ENCODE results near the gene SPACA4.

SPACA4 gene

GRCh38 chr19:48595171-48595570 is 11.4 kb upstream of the SPACA4 start:
- no peak overlapping the region for H3K27ac ChIP-seq
- H3K9me3 ChIP-seq (replicated peaks in 1 of 11) = no peaks in the 10 kb centered on the region
- peaks cover 0 to 6% (median 0%) of the 10 kb centered on the region in 11 experiments; a peak in 1 of 22 replicates for H3K27me3 ChIP-seq
- H3K4me2 ChIP-seq = no peak overlapping the region
- no peak overlapping the region for H3K4me3 ChIP-seq
- no peak overlapping the region for H3K9ac ChIP-seq
- H3K4me1 ChIP-seq = peaks cover 10 to 55% (median 38%) of the 10 kb centered on the region in 10 experiments
- H4K20me1 ChIP-seq = no peaks in the 10 kb centered on the region
- no peak for TF ChIP-seq Cebpa-rat (IDR thresholded peaks at IDR 0.05)
- no peaks in the 10 kb centered on the region for H3K36me3 ChIP-seq

- H3K9me3 ChIP-seq (replicated peaks in 1 of 11) = no peaks in the 10 kb centered on the region
Observed at GRCh38 chr19:48595833-48596232, 10.7 kb upstream of the SPACA4 start.

GRCh38 chr19:48596237-48596636 is 10.3 kb upstream of the SPACA4 start:
- Histone ChIP-seq H3K9ac (peak overlapping the region in 5 of 11 experiments; percentile 55 to 66 (median 57); a peak in 5 of 22 replicates), H3K27ac (peak overlapping the region in 8 of 11 experiments; percentile 69 to 81 (median 76); a peak in 13 of 22 replicates), H3K4me3 (no peak overlapping the region), H3K9me3 (replicated peaks in 1 of 11) (no peaks in the 10 kb centered on the region), H3K36me3 (no peaks in the 10 kb centered on the region), H3K4me2 (peak overlapping the region in 10 of 11 experiments; percentile 32 to 77 (median 60); a peak in 14 of 22 replicates), H4K20me1 (no peaks in the 10 kb centered on the region), H3K4me1 (peaks cover 10 to 51% (median 32%) of the 10 kb centered on the region in 10 experiments), H3K27me3 (peaks cover 0 to 6% (median 0%) of the 10 kb centered on the region in 11 experiments; a peak in 1 of 22 replicates)
- TF ChIP-seq Cebpa-rat (IDR thresholded peaks at IDR 0.05) = no peak

More at GRCh38 chr19:48595833-48596232, 10.7 kb upstream of the SPACA4 start:
- no peak overlapping the region for H3K4me3 ChIP-seq
- peak overlapping the region in 2 of 11 experiments; percentile 75 to 76; a peak in 2 of 22 replicates for H3K27ac ChIP-seq
- peaks cover 10 to 55% (median 35%) of the 10 kb centered on the region in 10 experiments for H3K4me1 ChIP-seq
- no peaks in the 10 kb centered on the region for H4K20me1 ChIP-seq
- no peak for TF ChIP-seq Cebpa-rat (IDR thresholded peaks at IDR 0.05)
- H3K9ac ChIP-seq = no peak overlapping the region; a peak in 1 of 22 replicates
- no peaks in the 10 kb centered on the region for H3K36me3 ChIP-seq
- H3K27me3 ChIP-seq = peaks cover 0 to 6% (median 0%) of the 10 kb centered on the region in 11 experiments; a peak in 1 of 22 replicates
- peak overlapping the region in 5 of 11 experiments; percentile 55 to 61 (median 59); a peak in 7 of 22 replicates for H3K4me2 ChIP-seq

- peak overlapping the region in 10 of 11 experiments; percentile 59 to 81 (median 76); a peak in 20 of 22 replicates for H3K27ac ChIP-seq
- H3K4me1 ChIP-seq = peaks cover 13 to 45% (median 31%) of the 10 kb centered on the region in 10 experiments
- no peaks in the 10 kb centered on the region for H3K9me3 ChIP-seq (replicated peaks in 1 of 11)
- H4K20me1 ChIP-seq = no peaks in the 10 kb centered on the region
- peak overlapping the region in 1 of 10 experiments; percentile 28; a peak in 1 of 20 replicates for H3K4me3 ChIP-seq
- peak overlapping the region in 9 of 11 experiments; percentile 40 to 66 (median 57); a peak in 17 of 22 replicates for H3K9ac ChIP-seq
- TF ChIP-seq Cebpa-rat (IDR thresholded peaks at IDR 0.05) = no peak
- H3K27me3 ChIP-seq = peaks cover 0 to 6% (median 0%) of the 10 kb centered on the region in 11 experiments; a peak in 1 of 22 replicates
- H3K36me3 ChIP-seq = no peaks in the 10 kb centered on the region
- H3K4me2 ChIP-seq = peak overlapping the region; percentile 22 to 77 (median 59)
Observed at GRCh38 chr19:48596679-48597465, 9.7 kb upstream of the SPACA4 start.

GRCh38 chr19:48598996-48599700 is 7.4 kb upstream of the SPACA4 start:
- Histone ChIP-seq H3K27me3 (peaks cover 0 to 6% (median 0%) of the 10 kb centered on the region in 11 experiments; a peak in 1 of 22 replicates), H4K20me1 (no peaks in the 10 kb centered on the region), H3K9ac (peak overlapping the region in 1 of 11 experiments; percentile 3; a peak in 1 of 22 replicates), H3K4me2 (peak overlapping the region in 4 of 11 experiments; percentile 18 to 32 (median 21); a peak in 5 of 22 replicates), H3K4me3 (no peak overlapping the region), H3K4me1 (peaks cover 19 to 34% (median 27%) of the 10 kb centered on the region in 10 experiments), H3K9me3 (replicated peaks in 1 of 11) (no peaks in the 10 kb centered on the region), H3K27ac (no peak overlapping the region), H3K36me3 (no peaks in the 10 kb centered on the region)
- no peak for TF ChIP-seq Cebpa-rat (IDR thresholded peaks at IDR 0.05)

- Histone ChIP-seq H3K4me3 (no peak overlapping the region), H3K4me1 (peaks cover 19 to 32% (median 27%) of the 10 kb centered on the region in 10 experiments), H4K20me1 (no peaks in the 10 kb centered on the region), H3K9ac (no peak overlapping the region), H3K27me3 (peaks cover 0 to 6% (median 0%) of the 10 kb centered on the region in 11 experiments; a peak in 1 of 22 replicates), H3K4me2 (no peak overlapping the region), H3K9me3 (replicated peaks in 1 of 11) (no peaks in the 10 kb centered on the region), H3K27ac (no peak overlapping the region), H3K36me3 (no peaks in the 10 kb centered on the region)
- no peak for TF ChIP-seq Cebpa-rat (IDR thresholded peaks at IDR 0.05)
Observed at GRCh38 chr19:48600679-48601417, 5.7 kb upstream of the SPACA4 start.

- Histone ChIP-seq H3K4me1 (peaks cover 6 to 19% (median 11%) of the 10 kb centered on the region in 10 experiments; a peak in 16 of 20 replicates), H3K9me3 (replicated peaks in 1 of 11) (no peaks in the 10 kb centered on the region), H3K27me3 (peaks cover 0 to 6% (median 0%) of the 10 kb centered on the region in 11 experiments; a peak in 1 of 22 replicates), H3K4me3 (no peak overlapping the region), H3K9ac (no peak overlapping the region), H4K20me1 (no peaks in the 10 kb centered on the region), H3K27ac (no peak overlapping the region), H3K36me3 (no peaks in the 10 kb centered on the region), H3K4me2 (no peak overlapping the region)
- TF ChIP-seq Cebpa-rat (IDR thresholded peaks at IDR 0.05) = no peak
Observed at GRCh38 chr19:48603001-48603400, 3.5 kb upstream of the SPACA4 start.

GRCh38 chr19:48603449-48603848 is 3.1 kb upstream of the SPACA4 start:
- Histone ChIP-seq H3K36me3 (no peaks in the 10 kb centered on the region), H3K9ac (no peak overlapping the region), H3K9me3 (replicated peaks in 1 of 11) (no peaks in the 10 kb centered on the region), H3K4me1 (peaks cover 8 to 21% (median 12%) of the 10 kb centered on the region in 10 experiments; a peak in 18 of 20 replicates), H3K4me2 (no peak overlapping the region), H3K4me3 (no peak overlapping the region), H3K27me3 (peaks cover 0 to 6% (median 0%) of the 10 kb centered on the region in 11 experiments; a peak in 1 of 22 replicates), H4K20me1 (no peaks in the 10 kb centered on the region), H3K27ac (no peak overlapping the region)
- TF ChIP-seq Cebpa-rat (IDR thresholded peaks at IDR 0.05) = no peak

All from BLaER1 treated with 17β-estradiol and CSF1 and Interleukin-3, amounts not matched to agents 10 nM and 100 nM (cell line).